GM19397 (cell line): ENCODE data around the gene CLCN2.

Source experiments
- ATAC-seq: cut with Tn5 transposase; IDR thresholded peaks from one replicate; pipeline ENCODE4 v1.9.1; 2021; ENCODE audit warnings: mild to moderate bottlenecking, moderate library complexity; ENCODE audit not compliant: unreplicated experiment

CLCN2 gene

DNA sequence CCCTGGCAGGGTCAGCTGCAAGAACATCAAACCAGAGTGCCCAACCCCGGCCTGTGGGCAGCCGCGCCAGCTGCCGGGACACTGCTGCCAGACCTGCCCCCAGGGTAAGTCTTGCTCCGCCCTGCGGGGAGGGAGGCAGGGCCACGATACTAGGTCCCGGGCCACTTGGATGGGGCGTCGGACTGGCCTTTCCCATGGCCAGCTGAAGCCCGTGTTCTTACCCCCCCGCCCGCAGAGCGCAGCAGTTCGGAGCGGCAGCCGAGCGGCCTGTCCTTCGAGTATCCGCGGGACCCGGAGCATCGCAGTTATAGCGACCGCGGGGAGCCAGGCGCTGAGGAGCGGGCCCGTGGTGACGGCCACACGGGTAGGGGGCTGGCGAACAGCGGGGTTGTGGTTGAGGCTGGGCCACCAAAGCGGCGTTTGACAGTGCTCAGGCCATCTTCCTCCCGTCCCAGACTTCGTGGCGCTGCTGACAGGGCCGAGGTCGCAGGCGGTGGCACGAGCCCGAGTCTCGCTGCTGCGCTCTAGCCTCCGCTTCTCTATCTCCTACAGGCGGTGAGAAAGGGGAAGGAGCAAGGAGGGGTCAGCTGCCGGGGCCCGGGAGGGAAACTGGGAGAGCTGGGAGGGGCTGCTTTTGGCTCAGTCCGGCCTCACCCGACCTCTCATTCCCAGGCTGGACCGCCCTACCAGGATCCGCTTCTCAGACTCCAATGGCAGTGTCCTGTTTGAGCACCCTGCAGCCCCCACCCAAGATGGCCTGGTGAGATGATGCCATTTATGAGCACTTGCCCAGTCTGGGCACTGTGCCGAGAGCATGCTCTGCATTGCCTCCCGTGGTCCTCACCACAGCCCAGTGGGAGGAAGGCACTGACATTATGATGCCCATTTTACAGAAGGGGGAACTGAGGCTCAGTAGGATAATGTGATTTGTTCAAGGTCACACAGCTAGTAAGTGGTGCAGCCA lies 20.1 kb upstream of the CLCN2 start:
- no peak for ATAC-seq

- ATAC-seq = no peak
Measured at GRCh38 chr3:184380627-184381260, 19.3 kb upstream of the CLCN2 start.

DNA sequence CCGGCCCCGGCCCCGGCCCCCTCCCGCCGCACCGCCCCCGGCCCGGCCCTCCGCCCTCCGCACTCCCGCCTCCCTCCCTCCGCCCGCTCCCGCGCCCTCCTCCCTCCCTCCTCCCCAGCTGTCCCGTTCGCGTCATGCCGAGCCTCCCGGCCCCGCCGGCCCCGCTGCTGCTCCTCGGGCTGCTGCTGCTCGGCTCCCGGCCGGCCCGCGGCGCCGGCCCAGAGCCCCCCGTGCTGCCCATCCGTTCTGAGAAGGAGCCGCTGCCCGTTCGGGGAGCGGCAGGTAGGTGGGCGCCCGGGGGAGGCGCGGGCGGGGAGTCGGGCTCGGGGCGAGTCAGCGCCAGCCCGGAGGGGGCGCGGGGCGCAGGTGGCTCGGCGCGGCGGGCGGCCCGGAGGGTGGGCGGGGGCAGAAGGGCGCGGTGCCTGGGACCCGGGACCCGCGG lies 18.8 kb upstream of the CLCN2 start:
- no peak for ATAC-seq

- ATAC-seq = no peak
Measured at GRCh38 chr3:184379358-184380184, 18.2 kb upstream of the CLCN2 start, which contains the start of gene CHRD. Gene CHRD, plus strand, starts transcription at chr3:184380054. Its CDS starts 265 bp downstream, at chr3:184380319.

DNA sequence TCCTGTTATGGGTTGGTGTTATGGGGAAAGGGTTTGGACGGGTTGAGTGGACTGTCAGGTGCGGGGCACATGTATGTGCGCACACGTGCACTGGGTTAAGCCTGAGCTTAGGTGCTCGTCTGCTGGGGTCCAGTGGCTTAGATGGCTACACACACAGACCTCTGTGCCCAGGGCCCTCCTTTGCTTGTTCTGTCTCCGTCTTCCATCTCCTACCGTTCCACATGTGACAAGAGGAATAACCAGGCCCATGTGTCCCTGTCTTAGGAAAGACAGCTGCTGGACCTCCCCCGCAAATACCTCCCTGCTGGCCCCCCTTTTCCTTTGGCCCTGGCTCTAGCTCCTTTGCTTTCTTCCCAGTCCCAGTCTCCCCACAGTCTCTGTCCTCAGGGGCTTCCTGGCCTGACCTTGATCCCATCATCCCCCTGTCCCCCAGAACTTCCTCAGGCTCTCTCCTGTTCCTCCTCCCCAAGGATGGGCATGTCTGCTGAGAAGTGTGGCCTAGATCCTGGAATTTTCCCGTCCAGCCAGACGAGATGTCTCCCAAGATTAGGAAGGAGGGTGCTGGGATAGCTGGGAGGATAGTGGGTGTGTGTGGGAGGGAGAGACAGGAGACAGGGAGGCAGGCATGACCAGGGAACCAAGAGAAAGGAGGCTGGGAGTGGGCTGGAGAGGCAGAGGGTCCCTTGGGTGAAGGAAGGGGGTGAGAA lies 17.4 kb upstream of the CLCN2 start:
- no peak for ATAC-seq

- ATAC-seq = no peak
Measured at GRCh38 chr3:184377882-184378445, 16.6 kb upstream of the CLCN2 start, which contains the start of gene THPO. Gene THPO, minus strand, starts transcription at chr3:184378207. Its CDS starts 1,948 bp downstream, at chr3:184376259.

- ATAC-seq = no peak
Measured at GRCh38 chr3:184377374-184377773, 16.0 kb upstream of the CLCN2 start.

DNA sequence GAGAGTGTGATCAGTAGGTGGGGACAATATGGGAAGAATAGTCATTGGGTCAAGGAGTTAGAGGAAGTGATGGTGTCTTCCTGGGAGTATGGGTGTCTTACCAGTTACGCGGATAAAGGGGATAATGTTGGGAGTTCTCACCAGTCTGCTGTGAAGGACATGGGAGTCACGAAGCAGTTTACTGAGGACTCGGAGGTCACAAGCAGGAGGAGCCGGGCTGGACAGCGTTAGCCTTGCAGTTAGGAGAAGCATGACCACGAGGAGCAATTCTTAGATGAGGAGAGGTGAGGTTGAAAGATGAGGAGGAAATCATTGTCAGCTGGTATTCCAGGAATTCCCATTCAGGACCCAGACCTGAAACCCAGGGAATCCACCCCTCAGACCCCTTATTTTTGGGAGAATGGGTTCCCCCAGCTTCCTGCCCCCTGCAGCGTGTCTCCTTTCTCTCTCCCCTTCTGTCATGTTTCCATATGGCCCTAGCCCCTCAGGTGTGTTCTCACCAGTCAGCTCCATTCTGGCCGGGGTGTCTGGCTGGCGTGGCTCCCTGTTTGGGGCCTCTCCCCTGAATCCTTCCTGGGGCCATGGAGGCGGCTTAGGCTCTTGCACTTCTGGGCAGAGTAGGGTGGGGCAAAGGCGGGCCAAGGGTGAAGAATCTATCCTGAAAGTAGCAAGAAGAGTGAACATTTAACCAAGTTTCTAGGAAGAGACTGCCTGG lies 14.5 kb upstream of the CLCN2 start:
- ATAC-seq = no peak

DNA sequence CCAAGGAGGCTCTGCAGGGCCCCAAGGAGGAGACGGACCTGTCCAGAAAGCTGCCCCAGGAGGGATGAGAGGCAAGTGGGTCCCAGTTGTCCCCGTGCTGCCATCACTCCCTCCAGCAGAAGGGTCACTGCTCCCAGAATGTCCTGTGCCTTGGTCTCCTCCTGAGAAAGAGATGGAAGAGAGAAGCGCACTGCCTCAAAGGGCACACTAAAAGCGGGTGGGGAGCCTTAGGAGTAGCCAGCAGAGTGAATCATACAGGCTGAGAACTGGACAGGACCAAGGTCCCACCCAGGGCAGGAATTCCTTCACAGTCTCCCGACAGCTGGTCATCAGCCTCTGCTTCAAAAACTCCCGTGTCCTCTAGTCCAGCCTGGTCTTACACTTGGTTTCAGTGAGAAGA lies 12.0 kb upstream of the CLCN2 start:
- ATAC-seq = no peak

DNA sequence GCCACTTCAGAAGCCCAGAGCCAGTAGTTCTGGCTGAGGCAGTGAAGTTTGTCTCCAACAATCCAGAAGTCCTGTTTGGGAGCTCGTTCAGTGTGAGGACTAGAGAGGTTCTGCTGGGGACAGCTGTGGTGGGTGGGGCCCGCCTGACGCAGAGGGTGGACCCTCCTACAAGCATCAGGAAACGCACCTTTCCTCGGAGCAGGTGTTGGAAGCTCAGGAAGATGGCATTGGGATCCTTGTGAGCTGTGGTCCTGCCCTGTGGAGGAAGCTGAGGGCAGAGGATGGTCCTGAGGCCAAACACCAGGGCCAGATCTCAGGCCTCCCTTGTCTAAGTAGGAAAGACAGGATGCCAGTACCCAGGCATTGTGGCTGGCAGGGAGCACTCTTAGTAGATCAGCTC lies 11.5 kb upstream of the CLCN2 start:
- ATAC-seq = no peak

- no peak for ATAC-seq
Measured at GRCh38 chr3:184372296-184372821, 11.0 kb upstream of the CLCN2 start.

- peak; percentile 65 for ATAC-seq
Measured at GRCh38 chr3:184371570-184372018, 10.2 kb upstream of the CLCN2 start.

DNA sequence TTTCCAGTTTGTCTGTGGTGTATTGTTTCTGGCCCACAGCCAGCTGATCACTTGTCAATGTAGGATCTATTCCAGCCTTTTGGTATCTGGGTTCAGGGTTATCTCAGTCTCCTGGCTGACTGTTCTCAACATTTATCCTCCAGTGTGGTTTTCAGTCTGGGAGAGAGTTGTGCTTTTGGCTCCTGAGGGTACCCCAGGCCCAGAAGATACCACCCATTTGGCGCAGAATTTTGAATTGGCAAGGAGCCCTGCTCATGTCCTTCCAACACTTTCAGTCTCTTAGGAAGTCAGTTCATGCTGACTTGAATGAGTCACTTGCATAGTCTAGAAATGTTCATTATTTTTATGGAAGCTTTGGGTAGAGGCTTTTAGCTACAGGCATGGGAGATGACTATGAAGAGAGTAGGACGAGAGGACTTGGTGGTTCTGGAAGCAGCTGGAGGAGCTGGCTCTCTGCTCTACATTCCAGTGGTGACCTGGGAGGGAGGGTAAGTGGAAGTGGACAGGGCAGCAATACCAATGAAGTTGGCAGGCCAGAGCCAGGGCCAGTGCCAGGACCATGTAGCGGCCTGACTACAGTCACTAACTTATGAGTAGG lies 7.3 kb upstream of the CLCN2 start:
- ATAC-seq = no peak

DNA sequence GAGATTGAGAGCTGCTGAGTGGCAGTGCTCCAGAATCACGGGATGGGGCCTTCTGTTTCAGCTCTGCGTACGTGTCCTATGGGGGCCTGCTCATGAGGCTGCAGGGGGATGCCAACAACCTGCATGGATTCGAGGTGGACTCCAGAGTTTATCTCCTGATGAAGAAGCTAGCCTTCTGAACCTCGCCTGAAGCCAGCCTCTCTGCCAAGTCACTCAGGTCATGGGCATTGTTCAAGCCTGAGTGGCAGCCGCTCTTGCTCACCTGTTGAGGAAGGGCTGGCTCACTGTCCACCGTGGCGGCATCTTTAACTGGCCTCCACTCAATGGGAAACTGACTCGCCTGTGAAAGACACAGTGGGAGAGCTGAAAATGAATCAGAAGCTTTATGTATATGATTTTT lies 6.7 kb upstream of the CLCN2 start:
- ATAC-seq = no peak

GRCh38 chr3:184366619-184367289 lies 5.3 kb upstream of the CLCN2 start:
- ATAC-seq = no peak

- ATAC-seq = peak; percentile 83
Measured at GRCh38 chr3:184362668-184363546, 1.5 kb upstream of the CLCN2 start.
